ENCODE data around the gene DDA1. TPM values are rescaled to one million over a fixed set of nuclear protein-coding genes. Genes with fewer than 3 reads are reported as not detected.

Gene DDA1
- 18.6 TPM for total RNA-seq
- 10 to 100 TPM; 32.5 to 42.2 (median 36.8) TPM for polyA plus RNA-seq (ENCODE audit: insufficient read depth in 1 of 8, insufficient read length in 8 of 8, low replicate concordance in 1 of 8)
- long read RNA-seq, donor 1, full-length matches to known transcripts: 13 of 13 reads
- long read RNA-seq, donor 1, partial matches to known transcripts: 0 of 13 reads
- long read RNA-seq, donor 1, other reads (novel, unspliced or antisense): 0 of 13 reads
- long read RNA-seq, donor 2, full-length matches to known transcripts: 4 of 4 reads
- long read RNA-seq, donor 2, partial matches to known transcripts: 0 of 4 reads
- long read RNA-seq, donor 2, other reads (novel, unspliced or antisense): 0 of 4 reads
- long read RNA-seq, donor 3, full-length matches to known transcripts: 27 of 27 reads
- long read RNA-seq, donor 3, partial matches to known transcripts: 0 of 27 reads
- long read RNA-seq, donor 3, other reads (novel, unspliced or antisense): 0 of 27 reads
- long read RNA-seq, donor 4, full-length matches to known transcripts: 12 of 12 reads
- long read RNA-seq, donor 4, partial matches to known transcripts: 0 of 12 reads
- long read RNA-seq, donor 4, other reads (novel, unspliced or antisense): 0 of 12 reads
- long read RNA-seq, donor 5, full-length matches to known transcripts: 35 of 35 reads
- long read RNA-seq, donor 5, partial matches to known transcripts: 0 of 35 reads
- long read RNA-seq, donor 5, other reads (novel, unspliced or antisense): 0 of 35 reads
- long read RNA-seq, donor 6, full-length matches to known transcripts: 40 of 40 reads
- long read RNA-seq, donor 6, partial matches to known transcripts: 0 of 40 reads
- long read RNA-seq, donor 6, other reads (novel, unspliced or antisense): 0 of 40 reads
- long read RNA-seq, donor 7, full-length matches to known transcripts: 28 of 28 reads
- long read RNA-seq, donor 7, partial matches to known transcripts: 0 of 28 reads
- long read RNA-seq, donor 7, other reads (novel, unspliced or antisense): 0 of 28 reads
- long read RNA-seq, donor 8, full-length matches to known transcripts: 16 of 16 reads
- long read RNA-seq, donor 8, partial matches to known transcripts: 0 of 16 reads
- long read RNA-seq, donor 8, other reads (novel, unspliced or antisense): 0 of 16 reads
- long read RNA-seq, donor 9, full-length matches to known transcripts: 14 of 14 reads
- long read RNA-seq, donor 9, partial matches to known transcripts: 0 of 14 reads
- long read RNA-seq, donor 9, other reads (novel, unspliced or antisense): 0 of 14 reads
- long read RNA-seq, donor 10, full-length matches to known transcripts: 27 of 27 reads
- long read RNA-seq, donor 10, partial matches to known transcripts: 0 of 27 reads
- long read RNA-seq, donor 10, other reads (novel, unspliced or antisense): 0 of 27 reads
- long read RNA-seq, donor 11, full-length matches to known transcripts: 19 of 19 reads
- long read RNA-seq, donor 11, partial matches to known transcripts: 0 of 19 reads
- long read RNA-seq, donor 11, other reads (novel, unspliced or antisense): 0 of 19 reads

DNA sequence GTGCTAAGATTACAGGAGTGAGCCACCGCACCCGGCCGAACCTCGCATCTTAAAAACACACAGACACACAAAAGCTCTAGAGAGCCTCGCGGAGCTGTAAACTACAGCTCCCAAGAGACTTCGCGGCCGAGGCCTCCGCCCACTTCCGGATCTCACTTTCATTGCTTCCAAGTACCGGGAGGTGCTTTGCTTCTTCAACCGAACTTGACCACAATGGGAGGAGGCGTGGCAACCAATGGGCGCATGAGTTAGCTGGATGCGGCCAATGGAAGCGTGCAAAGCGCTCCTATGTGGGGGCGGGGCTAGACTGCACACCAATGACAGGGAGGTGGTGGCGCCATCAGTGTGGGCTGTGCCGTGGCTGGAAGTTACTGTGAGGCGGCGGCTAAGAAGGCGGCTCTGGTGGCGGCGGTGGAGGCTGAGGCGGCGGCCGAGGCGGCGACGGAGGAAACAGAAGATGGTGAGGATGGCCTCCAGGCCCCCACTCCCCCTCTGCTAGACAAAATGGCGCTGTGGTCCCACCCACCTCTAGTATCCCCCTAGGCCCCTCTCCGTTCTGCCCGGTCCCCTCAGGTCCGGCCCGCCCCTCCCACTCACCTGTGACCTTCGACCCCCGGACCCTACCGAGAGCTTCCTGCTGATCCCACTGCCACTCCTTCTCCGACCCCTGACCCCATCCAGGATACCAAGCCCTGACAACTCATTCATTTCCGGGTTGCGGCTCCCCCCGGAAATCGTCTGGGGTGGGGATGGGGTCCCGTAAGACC lies at the start of gene DDA1:
TSS of gene DDA1 (plus strand) at position 366 of the 767 bp plus-strand sequence. CDS start at position 458, 92 bp downstream.
- Histone ChIP-seq H3K9me3 (replicated peaks; ENCODE audit: control insufficient read depth, low read depth, low read length) (no peaks in the 10 kb centered on the region), H3K4me1 (ENCODE audit: control insufficient read depth, insufficient read depth, low read length) (peaks cover 27% of the 10 kb centered on the region), H3K36me3 (ENCODE audit: control insufficient read depth, insufficient read depth, low read length) (peaks cover 22% of the 10 kb centered on the region), H3K4me3 (ENCODE audit: low read length) (peak within 1 kb of the TSS; percentile 93), H3K27me3 (ENCODE audit: control insufficient read depth, insufficient read depth, low read length) (no peaks in the 10 kb centered on the region), H3K27ac (ENCODE audit: low read length) (peak within 1 kb of the TSS; percentile 71)
- DNase-seq: peak; percentile 100
- under 1% methylated on average over 36 of the region's 46 CpGs for WGBS (ENCODE audit: insufficient coverage)

DNA sequence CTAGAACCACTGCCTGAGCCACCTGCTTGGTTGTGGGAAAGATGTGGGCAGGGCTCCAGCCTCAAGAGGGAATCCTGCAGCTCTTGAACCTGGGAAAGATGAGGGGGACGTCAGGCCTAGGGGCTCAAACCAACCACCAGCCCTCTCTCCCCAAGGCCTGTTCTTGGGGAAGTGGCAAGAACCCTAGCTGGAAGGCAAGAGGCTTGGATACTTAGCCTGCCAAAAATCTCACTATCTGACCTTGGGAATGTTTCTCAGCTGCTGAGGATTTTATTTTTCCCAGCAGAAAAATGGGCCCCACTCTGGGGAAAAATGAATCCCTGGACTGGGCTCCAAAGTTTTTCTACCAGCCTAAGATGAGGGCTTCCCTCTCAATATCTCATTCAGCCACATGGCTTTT lies 49.4 kb upstream of the DDA1 start:
- no peak overlapping the region for H3K27ac ChIP-seq (ENCODE audit: low read length)
- DNase-seq: no peak
- peaks cover 12% of the 10 kb centered on the region for H3K9me3 ChIP-seq (replicated peaks; ENCODE audit: control insufficient read depth, low read depth, low read length)
- H3K4me3 ChIP-seq (ENCODE audit: low read length): no peak overlapping the region
- H3K27me3 ChIP-seq (ENCODE audit: control insufficient read depth, insufficient read depth, low read length): peaks cover 6% of the 10 kb centered on the region
- H3K36me3 ChIP-seq (ENCODE audit: control insufficient read depth, insufficient read depth, low read length): no peaks in the 10 kb centered on the region
- no CpG with 5 or more reads among the region's 1 CpG for WGBS (ENCODE audit: insufficient coverage)
- peaks cover 4% of the 10 kb centered on the region for H3K4me1 ChIP-seq (ENCODE audit: control insufficient read depth, insufficient read depth, low read length)

DNA sequence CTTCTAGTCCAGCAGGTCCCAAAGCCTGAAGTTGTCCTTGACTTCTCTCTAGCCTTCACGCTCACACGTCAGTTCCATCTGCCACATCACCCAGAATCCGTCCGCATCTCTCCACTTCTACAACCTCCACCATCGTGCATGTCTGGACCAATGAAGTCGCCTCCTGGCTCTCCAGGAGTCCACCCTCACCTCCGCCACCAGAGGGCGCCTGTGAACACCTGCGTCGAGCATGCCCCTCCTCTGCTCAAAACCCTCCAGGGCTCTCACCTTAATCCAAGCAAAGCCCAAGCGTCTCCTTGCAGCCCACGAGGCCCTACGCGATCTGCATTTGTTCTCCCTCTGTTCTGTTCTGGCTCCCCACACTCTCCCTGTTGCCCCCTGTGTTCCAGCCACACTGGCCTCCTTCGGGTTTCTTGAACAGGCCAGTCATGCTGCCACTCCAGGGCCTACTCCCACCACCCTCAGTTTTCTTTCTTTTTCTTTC lies 48.5 kb upstream of the DDA1 start:
- no peaks in the 10 kb centered on the region for H3K36me3 ChIP-seq (ENCODE audit: control insufficient read depth, insufficient read depth, low read length)
- DNase-seq: no peak
- H3K9me3 ChIP-seq (replicated peaks; ENCODE audit: control insufficient read depth, low read depth, low read length): peaks cover 12% of the 10 kb centered on the region
- H3K27me3 ChIP-seq (ENCODE audit: control insufficient read depth, insufficient read depth, low read length): peaks cover 6% of the 10 kb centered on the region
- no peak overlapping the region for H3K27ac ChIP-seq (ENCODE audit: low read length)
- WGBS (ENCODE audit: insufficient coverage): 27% methylated on average over 15 of the region's 15 CpGs
- H3K4me3 ChIP-seq (ENCODE audit: low read length): no peak overlapping the region
- H3K4me1 ChIP-seq (ENCODE audit: control insufficient read depth, insufficient read depth, low read length): peaks cover 5% of the 10 kb centered on the region

- H3K4me1 ChIP-seq (ENCODE audit: control insufficient read depth, insufficient read depth, low read length): peaks cover 9% of the 10 kb centered on the region
- peaks cover 12% of the 10 kb centered on the region for H3K9me3 ChIP-seq (replicated peaks; ENCODE audit: control insufficient read depth, low read depth, low read length)
- no peak overlapping the region for H3K4me3 ChIP-seq (ENCODE audit: low read length)
- H3K27ac ChIP-seq (ENCODE audit: low read length): no peak overlapping the region
- H3K36me3 ChIP-seq (ENCODE audit: control insufficient read depth, insufficient read depth, low read length): no peaks in the 10 kb centered on the region
- WGBS (ENCODE audit: insufficient coverage): 51% methylated on average over 16 of the region's 16 CpGs
- H3K27me3 ChIP-seq (ENCODE audit: control insufficient read depth, insufficient read depth, low read length): peaks cover 4% of the 10 kb centered on the region
- DNase-seq: no peak
Observed at GRCh38 chr19:17262557-17262956, 46.8 kb upstream of the DDA1 start.

GRCh38 chr19:17263712-17264640 lies 45.4 kb upstream of the DDA1 start:
- Histone ChIP-seq H3K36me3 (ENCODE audit: control insufficient read depth, insufficient read depth, low read length) (peaks cover 4% of the 10 kb centered on the region), H3K27ac (ENCODE audit: low read length) (peak overlapping the region; percentile 62), H3K27me3 (ENCODE audit: control insufficient read depth, insufficient read depth, low read length) (peaks cover 4% of the 10 kb centered on the region), H3K4me3 (ENCODE audit: low read length) (peak overlapping the region; percentile 38), H3K9me3 (replicated peaks; ENCODE audit: control insufficient read depth, low read depth, low read length) (peaks cover 10% of the 10 kb centered on the region), H3K4me1 (ENCODE audit: control insufficient read depth, insufficient read depth, low read length) (peaks cover 15% of the 10 kb centered on the region)
- WGBS (ENCODE audit: insufficient coverage): 78% methylated on average over 14 of the region's 23 CpGs
- DNase-seq: no peak

- H3K4me1 ChIP-seq (ENCODE audit: control insufficient read depth, insufficient read depth, low read length): peaks cover 15% of the 10 kb centered on the region
- H3K27ac ChIP-seq (ENCODE audit: low read length): peak within 1 kb of the TSS; percentile 62
- 16% methylated on average over 3 of the region's 5 CpGs for WGBS (ENCODE audit: insufficient coverage)
- H3K9me3 ChIP-seq (replicated peaks; ENCODE audit: control insufficient read depth, low read depth, low read length): peaks cover 4% of the 10 kb centered on the region
- no peaks in the 10 kb centered on the region for H3K27me3 ChIP-seq (ENCODE audit: control insufficient read depth, insufficient read depth, low read length)
- H3K36me3 ChIP-seq (ENCODE audit: control insufficient read depth, insufficient read depth, low read length): peaks cover 10% of the 10 kb centered on the region
- DNase-seq: no peak
- H3K4me3 ChIP-seq (ENCODE audit: low read length): peak within 1 kb of the TSS; percentile 38
Observed at GRCh38 chr19:17264641-17264979, 44.8 kb upstream of the DDA1 start, which contains the start of gene USHBP1. Gene USHBP1 (minus strand): TSS chr19:17264745. CDS start chr19:17264299, 446 bp downstream.

GRCh38 chr19:17266026-17266425 lies 43.3 kb upstream of the DDA1 start:
- WGBS (ENCODE audit: insufficient coverage): 82% methylated on average over 2 of the region's 7 CpGs
- H3K4me1 ChIP-seq (ENCODE audit: control insufficient read depth, insufficient read depth, low read length): peaks cover 15% of the 10 kb centered on the region
- H3K27me3 ChIP-seq (ENCODE audit: control insufficient read depth, insufficient read depth, low read length): no peaks in the 10 kb centered on the region
- peaks cover 15% of the 10 kb centered on the region for H3K36me3 ChIP-seq (ENCODE audit: control insufficient read depth, insufficient read depth, low read length)
- no peak overlapping the region for H3K27ac ChIP-seq (ENCODE audit: low read length)
- no peak for DNase-seq
- no peaks in the 10 kb centered on the region for H3K9me3 ChIP-seq (replicated peaks; ENCODE audit: control insufficient read depth, low read depth, low read length)
- no peak overlapping the region for H3K4me3 ChIP-seq (ENCODE audit: low read length)

GRCh38 chr19:17266589-17266974 lies 42.8 kb upstream of the DDA1 start:
- H3K36me3 ChIP-seq (ENCODE audit: control insufficient read depth, insufficient read depth, low read length): peaks cover 21% of the 10 kb centered on the region
- H3K27ac ChIP-seq (ENCODE audit: low read length): peak overlapping the region; percentile 89
- DNase-seq: no peak
- no peaks in the 10 kb centered on the region for H3K9me3 ChIP-seq (replicated peaks; ENCODE audit: control insufficient read depth, low read depth, low read length)
- peaks cover 15% of the 10 kb centered on the region for H3K4me1 ChIP-seq (ENCODE audit: control insufficient read depth, insufficient read depth, low read length)
- WGBS (ENCODE audit: insufficient coverage): 76% methylated on average over 6 of the region's 12 CpGs
- H3K27me3 ChIP-seq (ENCODE audit: control insufficient read depth, insufficient read depth, low read length): no peaks in the 10 kb centered on the region
- H3K4me3 ChIP-seq (ENCODE audit: low read length): no peak overlapping the region

Data from muscle of leg (tissue), 16 donors.